ENCODE data around the gene RIN3.
"Not testable (repeated sequence)": the region's sequence is repeated elsewhere in the genome, so short reads cannot be mapped to it uniquely, and the experiment has no call there.

RIN3 gene

GRCh38 chr14:92632546-92633273, 119.1 kb downstream of the RIN3 start:
- DNase-seq, result no peak

GRCh38 chr14:92633274-92633616, 119.7 kb downstream of the RIN3 start:
- no peak for DNase-seq

GRCh38 chr14:92633724-92634123, 120.1 kb downstream of the RIN3 start:
- DNase-seq, result no peak

- DNase-seq, result peak in 1 of 2 experiments; percentile 17
These were observed 121.5 kb downstream of the RIN3 start for GRCh38 chr14:92635031-92635430.

- no peak for DNase-seq
These were observed 122.3 kb downstream of the RIN3 start for GRCh38 chr14:92635896-92636295.

GRCh38 chr14:92637228-92637627, 123.6 kb downstream of the RIN3 start:
- no peak for DNase-seq

GRCh38 chr14:92637864-92638263, 124.3 kb downstream of the RIN3 start:
- DNase-seq, result no peak

GRCh38 chr14:92638266-92638665, 124.7 kb downstream of the RIN3 start:
- no peak for DNase-seq

- DNase-seq, result no peak
These were observed 125.3 kb downstream of the RIN3 start for GRCh38 chr14:92638904-92639303.

GRCh38 chr14:92639472-92640117, 126.0 kb downstream of the RIN3 start:
- not testable (repeated sequence) for DNase-seq

- DNase-seq, result no peak
These were observed 127.7 kb downstream of the RIN3 start for GRCh38 chr14:92641306-92641705.

- no peak for DNase-seq
These were observed 130.8 kb downstream of the RIN3 start for GRCh38 chr14:92644171-92644969.

- DNase-seq, result no peak
These were observed 131.5 kb downstream of the RIN3 start for GRCh38 chr14:92644970-92645515.

- no peak for DNase-seq
These were observed 132.4 kb downstream of the RIN3 start for GRCh38 chr14:92645841-92646478.

- DNase-seq, result no peak
These were observed 133.6 kb downstream of the RIN3 start for GRCh38 chr14:92646952-92647796.

- no peak for DNase-seq
These were observed 134.3 kb downstream of the RIN3 start for GRCh38 chr14:92647797-92648279.

GRCh38 chr14:92649066-92649465, 135.5 kb downstream of the RIN3 start:
- no peak for DNase-seq

- DNase-seq, result no peak
These were observed 136.5 kb downstream of the RIN3 start for GRCh38 chr14:92649934-92650545.

GRCh38 chr14:92650581-92651105, 137.1 kb downstream of the RIN3 start:
- no peak for DNase-seq

GRCh38 chr14:92651106-92651757, 137.7 kb downstream of the RIN3 start:
- DNase-seq, result no peak

Measured in NCI-H187 (cell line).